KMS-11 (cell line): ENCODE measurements around the gene MT1HL1.

Experiments used
- H2AFZ ChIP-seq: fragments of 200-600 bp; sonication (generic); 2 replicates; pipeline ENCODE4 v1.6.1; 2016; ENCODE audit warnings: antibody characterized with exemption, mixed run types, low read depth
- H3K27ac ChIP-seq: fragments of 200-600 bp; sonication (generic); 2 replicates; pipeline ENCODE4 v1.6.1; 2016; ENCODE audit warnings: mild to moderate bottlenecking, mixed run types
- H3K27me3 ChIP-seq: fragments of 200-600 bp; sonication (generic); 2 replicates; pipeline ENCODE4 v1.6.1; 2017; ENCODE audit warnings: mild to moderate bottlenecking, low read depth, mixed run types, moderate library complexity; ENCODE audit not compliant: insufficient read depth
- H3K36me3 ChIP-seq: fragments of 200-600 bp; sonication (generic); 2 replicates; pipeline ENCODE4 v1.6.1; 2017; ENCODE audit warnings: mild to moderate bottlenecking, mixed run types; ENCODE audit not compliant: insufficient read depth
- H3K4me1 ChIP-seq: fragments of 200-600 bp; sonication (generic); 2 replicates; pipeline ENCODE4 v1.6.1; 2016; ENCODE audit warnings: mild to moderate bottlenecking, low read depth, mixed run types; ENCODE audit not compliant: poor library complexity, severe bottlenecking
- H3K4me2 ChIP-seq: fragments of 200-600 bp; sonication (generic); 2 replicates; pipeline ENCODE4 v1.7.0; 2016; ENCODE audit warnings: mild to moderate bottlenecking, mixed run types
- H3K4me3 ChIP-seq: fragments of 200-600 bp; sonication (generic); IDR thresholded peaks from 2 replicates; pipeline ENCODE4 v1.6.1; 2017; ENCODE audit warnings: low read depth, low read length, mixed read lengths; ENCODE audit not compliant: insufficient read depth
- H3K79me2 ChIP-seq: fragments of 200-600 bp; sonication (generic); 2 replicates; pipeline ENCODE4 v1.6.1; 2016; ENCODE audit warnings: low read depth, mixed run types; ENCODE audit not compliant: insufficient read depth
- H3K9ac ChIP-seq: fragments of 200-600 bp; sonication (generic); 2 replicates; pipeline ENCODE4 v1.6.1; 2016; ENCODE audit warnings: mild to moderate bottlenecking, mixed run types
- H4K20me1 ChIP-seq: fragments of 200-600 bp; sonication (generic); 2 replicates; pipeline ENCODE4 v1.6.1; 2016; ENCODE audit warnings: mild to moderate bottlenecking, mixed run types; ENCODE audit not compliant: insufficient read depth
- TF ChIP-seq, protein P1 (sequence below): fragments of 200-600 bp; sonication (generic); conservative IDR thresholded peaks from 2 replicates; pipeline ENCODE4 v1.6.1; 2017; ENCODE audit warnings: low read depth, mild to moderate bottlenecking, antibody characterized with exemption, low read length, moderate library complexity, mixed read lengths

The MT1HL1 gene

DNA sequence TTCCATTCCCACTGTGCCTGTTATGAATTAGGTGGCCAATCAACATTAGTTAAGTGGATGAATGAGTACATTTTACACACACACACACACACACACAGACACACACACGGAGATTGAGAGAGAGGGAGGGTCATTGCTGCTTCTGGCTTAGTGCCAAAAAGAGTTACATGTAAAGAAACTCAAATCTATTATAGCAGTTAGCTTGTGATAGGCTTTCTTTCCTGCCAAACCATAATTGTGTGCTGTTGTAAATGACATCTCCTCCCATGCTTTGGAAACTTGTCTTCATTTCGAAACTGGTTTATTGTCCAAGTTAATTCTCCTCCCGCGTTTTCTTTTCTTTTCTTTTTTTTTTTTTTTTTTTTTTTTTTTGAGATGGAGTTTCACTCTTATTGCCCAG, 1.4 kb upstream of the MT1HL1 start:
- no peaks in the 10 kb centered on the region for H4K20me1 ChIP-seq
- H3K27me3 ChIP-seq: no peaks in the 10 kb centered on the region
- no peak overlapping the region for H3K4me2 ChIP-seq
- H3K9ac ChIP-seq: no peak overlapping the region
- H3K79me2 ChIP-seq: no peaks in the 10 kb centered on the region
- H3K27ac ChIP-seq: no peak overlapping the region
- H3K36me3 ChIP-seq: no peaks in the 10 kb centered on the region
- H3K4me1 ChIP-seq: no peaks in the 10 kb centered on the region
- H3K4me3 ChIP-seq: no peak overlapping the region
- TF ChIP-seq, protein P1, sequence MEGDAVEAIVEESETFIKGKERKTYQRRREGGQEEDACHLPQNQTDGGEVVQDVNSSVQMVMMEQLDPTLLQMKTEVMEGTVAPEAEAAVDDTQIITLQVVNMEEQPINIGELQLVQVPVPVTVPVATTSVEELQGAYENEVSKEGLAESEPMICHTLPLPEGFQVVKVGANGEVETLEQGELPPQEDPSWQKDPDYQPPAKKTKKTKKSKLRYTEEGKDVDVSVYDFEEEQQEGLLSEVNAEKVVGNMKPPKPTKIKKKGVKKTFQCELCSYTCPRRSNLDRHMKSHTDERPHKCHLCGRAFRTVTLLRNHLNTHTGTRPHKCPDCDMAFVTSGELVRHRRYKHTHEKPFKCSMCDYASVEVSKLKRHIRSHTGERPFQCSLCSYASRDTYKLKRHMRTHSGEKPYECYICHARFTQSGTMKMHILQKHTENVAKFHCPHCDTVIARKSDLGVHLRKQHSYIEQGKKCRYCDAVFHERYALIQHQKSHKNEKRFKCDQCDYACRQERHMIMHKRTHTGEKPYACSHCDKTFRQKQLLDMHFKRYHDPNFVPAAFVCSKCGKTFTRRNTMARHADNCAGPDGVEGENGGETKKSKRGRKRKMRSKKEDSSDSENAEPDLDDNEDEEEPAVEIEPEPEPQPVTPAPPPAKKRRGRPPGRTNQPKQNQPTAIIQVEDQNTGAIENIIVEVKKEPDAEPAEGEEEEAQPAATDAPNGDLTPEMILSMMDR: no peak
- H2AFZ ChIP-seq: no peak overlapping the region

DNA sequence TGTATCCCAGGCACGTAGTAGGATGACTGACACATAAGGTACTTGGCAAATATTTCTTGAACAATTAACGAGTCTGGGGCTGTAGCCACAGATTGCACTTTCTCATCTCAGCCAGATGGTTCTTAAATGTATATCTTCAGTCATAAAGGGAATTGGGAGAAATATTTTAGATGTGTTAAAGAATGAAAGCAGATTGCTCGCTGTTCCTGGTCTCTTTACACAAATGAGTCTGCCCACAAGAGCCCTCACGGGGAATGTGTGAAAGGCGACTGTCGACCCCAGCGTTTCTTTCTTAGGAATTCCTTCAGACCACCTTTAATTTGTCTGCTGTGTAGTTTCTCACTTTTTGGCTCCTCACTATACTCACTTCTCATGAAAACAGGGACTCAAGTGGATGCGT, 725 bp downstream of the MT1HL1 start:
- H2AFZ ChIP-seq: no peak overlapping the region

DNA sequence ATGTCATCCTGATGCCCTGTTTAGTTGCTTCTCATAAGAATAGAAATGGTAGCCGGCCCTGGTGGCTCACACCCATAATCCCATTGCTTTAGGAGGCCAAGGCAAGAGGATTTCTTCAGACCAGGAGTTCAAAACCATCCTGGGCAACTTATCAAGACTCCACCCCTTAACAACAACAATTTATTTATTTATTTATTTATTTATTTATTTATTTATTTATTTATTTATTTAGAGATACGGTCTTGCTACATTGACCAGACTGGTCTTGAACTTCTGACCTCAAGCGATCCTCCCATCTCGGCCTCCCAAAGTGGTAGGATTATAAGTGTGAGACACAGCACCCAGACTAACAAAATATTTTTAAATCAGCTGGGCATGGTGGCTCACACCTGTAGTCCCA, 4.0 kb downstream of the MT1HL1 start:
- no peak overlapping the region for H3K4me2 ChIP-seq
- H3K27me3 ChIP-seq: no peaks in the 10 kb centered on the region
- H3K4me1 ChIP-seq: no peaks in the 10 kb centered on the region
- H3K79me2 ChIP-seq: no peaks in the 10 kb centered on the region
- no peak overlapping the region for H3K9ac ChIP-seq
- H2AFZ ChIP-seq: no peak overlapping the region
- no peak overlapping the region for H3K4me3 ChIP-seq
- H4K20me1 ChIP-seq: no peaks in the 10 kb centered on the region
- TF ChIP-seq, protein P1: no peak
- no peak overlapping the region for H3K27ac ChIP-seq
- H3K36me3 ChIP-seq: no peaks in the 10 kb centered on the region

More for the DNA sequence above, 725 bp downstream of the MT1HL1 start:
- Histone ChIP-seq H4K20me1 (no peaks in the 10 kb centered on the region), H3K36me3 (no peaks in the 10 kb centered on the region), H3K27me3 (no peaks in the 10 kb centered on the region), H3K4me1 (no peaks in the 10 kb centered on the region), H3K27ac (no peak overlapping the region), H3K79me2 (no peaks in the 10 kb centered on the region), H3K4me3 (no peak overlapping the region), H3K9ac (no peak overlapping the region), H3K4me2 (no peak overlapping the region)
- TF ChIP-seq, protein P1: no peak

DNA sequence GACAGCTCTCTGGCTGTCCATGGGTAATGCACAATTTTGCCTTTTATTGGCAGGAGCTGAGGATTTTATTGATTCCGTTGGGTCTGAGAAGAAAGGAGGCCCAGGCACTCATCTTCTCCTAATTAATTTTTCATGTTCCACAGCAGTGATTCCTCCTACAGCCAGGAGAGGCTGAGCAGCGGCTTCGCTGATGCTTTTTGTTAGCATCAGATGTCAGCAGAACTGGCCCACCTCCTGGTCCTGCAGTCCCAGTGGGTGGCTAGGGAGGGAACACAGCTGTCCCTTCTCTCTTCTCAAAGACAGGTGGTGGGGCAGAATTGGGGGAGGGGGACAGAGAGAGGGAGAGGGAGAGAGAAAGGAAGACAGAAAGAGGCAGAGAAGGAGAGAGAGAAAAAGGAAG, 5.7 kb downstream of the MT1HL1 start:
- TF ChIP-seq, protein P1: no peak
- H3K36me3 ChIP-seq: no peaks in the 10 kb centered on the region
- H4K20me1 ChIP-seq: no peaks in the 10 kb centered on the region
- H3K4me3 ChIP-seq: no peak overlapping the region
- no peaks in the 10 kb centered on the region for H3K27me3 ChIP-seq
- no peak overlapping the region for H2AFZ ChIP-seq
- H3K4me1 ChIP-seq: no peaks in the 10 kb centered on the region
- no peak overlapping the region for H3K27ac ChIP-seq
- no peak overlapping the region for H3K9ac ChIP-seq
- no peaks in the 10 kb centered on the region for H3K79me2 ChIP-seq
- no peak overlapping the region for H3K4me2 ChIP-seq

DNA sequence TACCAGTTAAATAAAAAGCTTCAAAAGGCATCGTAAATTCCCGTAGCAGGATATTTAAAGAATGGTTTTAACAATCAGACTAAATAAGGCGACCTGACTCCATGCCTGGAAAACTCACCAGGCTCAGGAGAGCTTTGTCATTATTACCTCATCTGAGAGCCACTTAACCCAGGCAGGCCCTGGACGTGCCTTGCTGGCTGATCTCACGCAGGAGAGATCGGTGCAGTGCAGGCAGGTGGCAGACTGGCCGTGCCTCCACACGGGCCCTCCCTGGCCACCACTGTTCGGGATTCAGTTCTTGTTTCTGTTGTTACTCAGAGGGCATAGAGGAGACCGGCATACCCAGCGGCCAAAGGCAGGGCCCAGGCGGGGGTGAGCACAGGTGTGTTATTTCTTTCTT, 6.4 kb downstream of the MT1HL1 start:
- Histone ChIP-seq H3K27ac (no peak overlapping the region), H3K4me2 (no peak overlapping the region), H4K20me1 (no peaks in the 10 kb centered on the region), H2AFZ (no peak overlapping the region), H3K79me2 (no peaks in the 10 kb centered on the region), H3K27me3 (no peaks in the 10 kb centered on the region), H3K9ac (no peak overlapping the region), H3K36me3 (no peaks in the 10 kb centered on the region), H3K4me1 (no peaks in the 10 kb centered on the region), H3K4me3 (no peak overlapping the region)
- TF ChIP-seq, protein P1: no peak
